ENCODE results near the gene ABCD1. TPM values are rescaled to one million over a fixed set of nuclear protein-coding genes. Genes with fewer than 3 reads are reported as not detected.
A peak's percentile ranks its signal among the peaks of the same experiment; 100 is the strongest.
"Not testable (repeated sequence)": the region's sequence is repeated elsewhere in the genome, so short reads cannot be mapped to it uniquely, and the experiment has no call there.

ABCD1 gene
- total RNA-seq, 6 experiments from 2014 or later: 8.0 to 20.8 (median 10.9) TPM

GRCh38 chrX:153738056-153738605, 13.5 kb downstream of the ABCD1 start:
- TF ChIP-seq POLR2A (IDR thresholded peaks at IDR 0.05) (no peak), CTCF (IDR thresholded peaks at IDR 0.05) (no peak)
- no peak overlapping the region for H3K27ac ChIP-seq
- H3K27me3 ChIP-seq: no peaks in the 10 kb centered on the region
- WGBS (ENCODE audit: insufficient coverage, low coverage, low lambda C conversion rate, missing lambda C conversion rate): no CpG with 5 or more reads among the region's 27 CpGs
- ATAC-seq (no peak), DNase-seq (no peak)
- intact Hi-C loops (cut with DNase I): no loop called here
- H3K4me3 ChIP-seq: no peak overlapping the region
- no peaks in the 10 kb centered on the region for H3K9me3 ChIP-seq
- H3K36me3 ChIP-seq: peaks cover 0 to 7% (median 0%) of the 10 kb centered on the region in 4 donors
- H3K4me1 ChIP-seq: no peaks in the 10 kb centered on the region

- H3K27me3 ChIP-seq: no peaks in the 10 kb centered on the region
- WGBS (ENCODE audit: insufficient coverage, low coverage, low lambda C conversion rate, missing lambda C conversion rate): 74% methylated on average over 4 of the region's 29 CpGs
- DNase-seq: no peak
Observed at GRCh38 chrX:153739754-153740486, 15.3 kb downstream of the ABCD1 start.

DNA sequence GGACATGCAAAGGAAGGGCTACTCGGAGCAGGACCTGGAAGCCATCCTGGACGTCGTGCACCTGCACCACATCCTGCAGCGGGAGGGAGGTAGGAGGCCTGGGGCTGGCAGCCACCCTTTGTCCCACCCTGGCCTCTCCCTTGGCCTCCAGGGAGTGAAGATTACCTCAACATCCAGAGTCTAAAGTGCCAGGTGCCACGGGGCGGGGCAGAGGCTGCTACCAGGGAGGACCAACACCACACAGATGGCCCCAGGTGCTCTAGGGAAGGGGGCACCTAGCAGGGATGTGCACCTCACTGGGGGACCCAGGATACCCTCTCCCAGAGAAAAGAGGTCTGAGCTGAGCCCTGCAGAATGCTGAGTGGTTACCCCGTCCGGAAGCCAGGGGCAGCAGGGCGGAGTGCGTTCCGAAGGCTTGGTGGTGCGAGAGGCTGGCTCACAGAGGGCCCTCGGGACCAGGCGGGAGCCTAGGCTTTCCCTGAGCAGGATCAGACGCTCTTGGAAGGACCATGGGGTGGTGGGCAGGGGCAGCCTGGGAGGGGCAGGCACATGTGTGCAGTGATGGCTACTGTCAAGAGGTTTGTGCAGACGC, 16.1 kb downstream of the ABCD1 start:
- H3K4me1 ChIP-seq: no peaks in the 10 kb centered on the region
- DNase-seq (no peak), ATAC-seq (no peak)
- no peaks in the 10 kb centered on the region for H3K9me3 ChIP-seq
- H3K4me3 ChIP-seq: no peak overlapping the region
- 83% methylated on average over 2 of the region's 16 CpGs for WGBS (ENCODE audit: insufficient coverage, low coverage, low lambda C conversion rate, missing lambda C conversion rate)
- H3K27ac ChIP-seq: no peak overlapping the region
- no peaks in the 10 kb centered on the region for H3K27me3 ChIP-seq
- peaks cover 0 to 7% (median 0%) of the 10 kb centered on the region in 4 donors for H3K36me3 ChIP-seq
- no peak for TF ChIP-seq POLR2A (IDR thresholded peaks at IDR 0.05)
- intact Hi-C loops (cut with DNase I): no loop called here

More at GRCh38 chrX:153739754-153740486, 15.3 kb downstream of the ABCD1 start:
- peaks cover 0 to 7% (median 0%) of the 10 kb centered on the region in 4 donors for H3K36me3 ChIP-seq
- peak in 1 of 4 donors; percentile 20 for ATAC-seq
- no peak for TF ChIP-seq CTCF (IDR thresholded peaks at IDR 0.05)
- TF ChIP-seq POLR2A (IDR thresholded peaks at IDR 0.05): no peak
- H3K9me3 ChIP-seq: no peaks in the 10 kb centered on the region
- H3K27ac ChIP-seq: no peak overlapping the region
- intact Hi-C loops (cut with DNase I): no loop called here
- H3K4me3 ChIP-seq: no peak overlapping the region
- H3K4me1 ChIP-seq: no peaks in the 10 kb centered on the region

GRCh38 chrX:153741446-153741845, 16.8 kb downstream of the ABCD1 start:
- no CpG with 5 or more reads among the region's 14 CpGs for WGBS (ENCODE audit: insufficient coverage, low coverage, low lambda C conversion rate, missing lambda C conversion rate)
- DNase-seq: no peak
- intact Hi-C loops (cut with DNase I): no loop called here
- peaks cover 0 to 7% (median 0%) of the 10 kb centered on the region in 4 donors for H3K36me3 ChIP-seq
- H3K4me3 ChIP-seq: no peak overlapping the region
- H3K4me1 ChIP-seq: no peaks in the 10 kb centered on the region
- ATAC-seq: no peak
- H3K9me3 ChIP-seq: no peaks in the 10 kb centered on the region
- no peaks in the 10 kb centered on the region for H3K27me3 ChIP-seq
- no peak overlapping the region for H3K27ac ChIP-seq
- TF ChIP-seq CTCF (IDR thresholded peaks at IDR 0.05): no peak
- TF ChIP-seq POLR2A (IDR thresholded peaks at IDR 0.05): no peak

- H3K27ac ChIP-seq; H3K36me3 ChIP-seq; intact Hi-C loops (cut with DNase I); H3K4me1 ChIP-seq; H3K27me3 ChIP-seq; H3K9me3 ChIP-seq; DNase-seq; ATAC-seq; H3K4me3 ChIP-seq: not testable (repeated sequence)
- WGBS (ENCODE audit: insufficient coverage, low coverage, low lambda C conversion rate, missing lambda C conversion rate): 80% methylated on average over 1 of the region's 14 CpGs
Observed at GRCh38 chrX:153742111-153742510, 17.5 kb downstream of the ABCD1 start.

- ATAC-seq; intact Hi-C loops (cut with DNase I); H3K27ac ChIP-seq; H3K36me3 ChIP-seq; H3K27me3 ChIP-seq; H3K9me3 ChIP-seq; H3K4me1 ChIP-seq; DNase-seq; H3K4me3 ChIP-seq: not testable (repeated sequence)
- 74% methylated on average over 6 of the region's 32 CpGs for WGBS (ENCODE audit: insufficient coverage, low coverage, low lambda C conversion rate, missing lambda C conversion rate)
Observed at GRCh38 chrX:153742796-153743467, 18.3 kb downstream of the ABCD1 start.

DNA sequence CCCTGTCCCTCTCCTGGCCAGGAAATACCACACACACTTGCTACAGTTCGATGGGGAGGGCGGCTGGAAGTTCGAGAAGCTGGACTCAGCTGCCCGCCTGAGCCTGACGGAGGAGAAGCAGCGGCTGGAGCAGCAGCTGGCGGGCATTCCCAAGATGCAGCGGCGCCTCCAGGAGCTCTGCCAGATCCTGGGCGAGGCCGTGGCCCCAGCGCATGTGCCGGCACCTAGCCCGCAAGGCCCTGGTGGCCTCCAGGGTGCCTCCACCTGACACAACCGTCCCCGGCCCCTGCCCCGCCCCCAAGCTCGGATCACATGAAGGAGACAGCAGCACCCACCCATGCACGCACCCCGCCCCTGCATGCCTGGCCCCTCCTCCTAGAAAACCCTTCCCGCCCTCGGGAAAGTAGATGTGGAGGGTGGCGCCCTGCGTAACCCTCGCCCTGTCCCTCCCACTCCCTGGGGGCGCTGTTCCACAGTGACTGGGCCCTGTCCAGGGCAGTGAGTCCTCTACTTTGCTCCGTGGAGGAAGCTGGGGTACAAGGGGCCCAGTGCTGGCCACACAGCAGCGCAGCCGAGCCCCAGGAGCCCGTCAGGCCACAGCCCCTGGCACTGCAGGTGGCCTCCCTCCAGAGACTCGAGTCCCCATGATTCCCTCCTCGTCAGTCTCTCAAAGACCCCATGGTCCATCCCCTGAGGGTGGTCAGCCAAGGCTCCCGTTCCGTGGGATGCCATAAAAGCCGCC, 19.0 kb downstream of the ABCD1 start:
- H3K9me3 ChIP-seq; H3K36me3 ChIP-seq; ATAC-seq; H3K27me3 ChIP-seq; H3K27ac ChIP-seq; H3K4me1 ChIP-seq; H3K4me3 ChIP-seq; intact Hi-C loops (cut with DNase I): not testable (repeated sequence)
- WGBS (ENCODE audit: insufficient coverage, low coverage, low lambda C conversion rate, missing lambda C conversion rate): 40% methylated on average over 2 of the region's 35 CpGs
- peak in 1 of 3 donors; percentile 49 for DNase-seq
